IMR-90 (cell line): ENCODE results near the gene NACC2. TPM values are rescaled to one million over a fixed set of nuclear protein-coding genes. Genes with fewer than 3 reads are reported as not detected.

Experiments used
- ATAC-seq: fragments of 200-7000 bp; cut with Tn5 transposase; 2 replicates; pipeline ENCODE4 v1.9.1; 2020; ENCODE audit warnings: low read depth, mild to moderate bottlenecking, moderate library complexity
- BruUV-seq: library from RNA; stranded (reverse); fragments of 400-500 nt; replicated peaks from 2 replicates; lab custom pipeline; 2021; lab: Mats Ljungman, UMichigan
- CTCF ChIA-PET: fragments of 300-600 bp; formaldehyde crosslinking; extraction: SDS; loops from one replicate; lab custom pipeline; 2021; ENCODE audit warnings: antibody characterized with exemption; lab: Yijun Ruan, JAX
- POLR2A ChIA-PET: fragments of 300-600 bp; sonication (Branson Sonifier 250); formaldehyde crosslinking; loops from one replicate; lab custom pipeline; 2022; ENCODE audit warnings: antibody characterized with exemption; ENCODE audit not compliant: unreplicated experiment; lab: Charles Lee
- DNase-seq: peaks from one replicate; pipeline ENCODE4 v3.0.0; 2013
- H2AFZ ChIP-seq: replicated peaks from 2 replicates; pipeline ENCODE3; 2013; ENCODE audit warnings: low read length, mild to moderate bottlenecking; ENCODE audit not compliant: poor library complexity
- H2AK5ac ChIP-seq: 2 replicates; pipeline ENCODE4 v1.6.1; 2013; ENCODE audit warnings: low read depth, low read length, inconsistent platforms
- H2AK9ac ChIP-seq: replicated peaks from 2 replicates; pipeline ENCODE3; 2013; ENCODE audit warnings: mild to moderate bottlenecking, low read depth, low read length, moderate library complexity; ENCODE audit not compliant: poor library complexity
- H2BK120ac ChIP-seq: 2 replicates; pipeline ENCODE4 v1.6.1; 2013; ENCODE audit warnings: low read depth, low read length, inconsistent platforms
- H2BK15ac ChIP-seq: 3 replicates; pipeline ENCODE4 v1.6.1; 2013; ENCODE audit warnings: low read depth, low read length, inconsistent platforms
- H2BK20ac ChIP-seq: 2 replicates; pipeline ENCODE4 v1.6.1; 2013; ENCODE audit warnings: low read depth, mild to moderate bottlenecking, inconsistent platforms, low read length, moderate library complexity
- H2BK5ac ChIP-seq: 2 replicates; pipeline ENCODE4 v1.6.1; 2013; ENCODE audit warnings: mild to moderate bottlenecking, low read depth, low read length, inconsistent platforms; ENCODE audit not compliant: poor library complexity, severe bottlenecking
- H3K14ac ChIP-seq: replicated peaks from 2 replicates; pipeline ENCODE4 v1.6.1; 2013; ENCODE audit warnings: low read depth, low read length, inconsistent platforms
- H3K18ac ChIP-seq: 2 replicates; pipeline ENCODE4 v1.6.1; 2013; ENCODE audit warnings: low read depth, low read length, control low read depth
- H3K23ac ChIP-seq: 2 replicates; pipeline ENCODE4 v1.6.1; 2013; ENCODE audit warnings: low read depth, low read length, inconsistent platforms
- H3K27ac ChIP-seq: 2 replicates; pipeline ENCODE4 v1.5.1; 2013; ENCODE audit warnings: mild to moderate bottlenecking, control low read depth, low read length; ENCODE audit not compliant: insufficient read depth
- H3K27me3 ChIP-seq: 2 replicates; pipeline ENCODE4 v1.6.1; 2013; ENCODE audit warnings: low read length; ENCODE audit not compliant: control insufficient read depth, insufficient read depth
- H3K36me3 ChIP-seq: 2 replicates; pipeline ENCODE4 v1.6.1; 2013; ENCODE audit warnings: low read length, mixed read lengths; ENCODE audit not compliant: control insufficient read depth, insufficient read depth
- H3K4ac ChIP-seq: 2 replicates; pipeline ENCODE4 v1.6.1; 2013; ENCODE audit warnings: low read depth, low read length, inconsistent platforms
- H3K4me1 ChIP-seq: 2 replicates; pipeline ENCODE4 v1.6.1; 2013; ENCODE audit warnings: low read length, mixed read lengths; ENCODE audit not compliant: control insufficient read depth, insufficient read depth
- H3K4me2 ChIP-seq: 2 replicates; pipeline ENCODE4 v1.6.1; 2013; ENCODE audit warnings: low read depth, mild to moderate bottlenecking, control low read depth, low read length, moderate library complexity
- H3K4me3 ChIP-seq: 2 replicates; pipeline ENCODE4 v1.5.1; 2013; ENCODE audit warnings: low read depth, mild to moderate bottlenecking, control low read depth, low read length, moderate library complexity; ENCODE audit not compliant: insufficient read depth
- H3K56ac ChIP-seq: 2 replicates; pipeline ENCODE4 v1.6.1; 2013; ENCODE audit warnings: low read length, inconsistent platforms; ENCODE audit not compliant: insufficient read depth; ENCODE audit errors: extremely low read depth
- H3K79me1 ChIP-seq, 2 experiments: 2 replicates each; pipeline ENCODE4 v1.6.1; 2013; ENCODE audit warnings: low read length in 2 of 2, inconsistent platforms in 1 of 2, low read depth in 1 of 2
- H3K9ac ChIP-seq: 2 replicates; pipeline ENCODE4 v1.6.1; 2013; ENCODE audit warnings: low read depth, low read length, control low read depth
- H3K9me1 ChIP-seq: 2 replicates; pipeline ENCODE4 v1.6.1; 2013; ENCODE audit warnings: low read length, inconsistent platforms; ENCODE audit not compliant: insufficient read depth
- H3K9me3 ChIP-seq: 2 replicates; pipeline ENCODE4 v1.6.1; 2013; ENCODE audit warnings: low read length; ENCODE audit not compliant: control insufficient read depth, insufficient read depth
- H4K20me1 ChIP-seq: 2 replicates; pipeline ENCODE4 v1.6.1; 2013; ENCODE audit warnings: low read length, inconsistent platforms; ENCODE audit not compliant: insufficient read depth
- H4K5ac ChIP-seq: 2 replicates; pipeline ENCODE4 v1.6.1; 2013; ENCODE audit warnings: mild to moderate bottlenecking, low read depth, low read length, control low read depth
- H4K8ac ChIP-seq, 2 experiments: 2 replicates each; pipeline ENCODE4 v1.6.1; 2013; ENCODE audit warnings: low read depth in 2 of 2, low read length in 2 of 2, control low read depth in 1 of 2, inconsistent platforms in 1 of 2
- H4K91ac ChIP-seq: 2 replicates; pipeline ENCODE4 v1.6.1; 2013; ENCODE audit warnings: low read depth, low read length, inconsistent platforms; ENCODE audit not compliant: insufficient read depth
- BHLHE40 ChIP-seq: fragments of 150-350 bp; IDR thresholded peaks from 2 replicates; pipeline ENCODE4 v1.6.1; 2016; ENCODE audit warnings: mild to moderate bottlenecking, low read depth, low read length
- CEBPB ChIP-seq: IDR thresholded peaks from 2 replicates; pipeline ENCODE4 v1.6.1; 2012; ENCODE audit warnings: low read depth, low read length, improper control_type of control experiment
- CHD1 ChIP-seq: IDR thresholded peaks from 2 replicates; pipeline ENCODE4 v1.6.1; 2012; ENCODE audit warnings: low read depth, low read length, improper control_type of control experiment
- FOS ChIP-seq: fragments of 150-350 bp; IDR thresholded peaks from 2 replicates; pipeline ENCODE4 v1.6.1; 2016; ENCODE audit warnings: low read depth, low read length
- MAFK ChIP-seq: IDR thresholded peaks from 2 replicates; pipeline ENCODE4 v1.6.1; 2012; ENCODE audit warnings: low read depth, low read length, improper control_type of control experiment
- MAZ ChIP-seq: IDR thresholded peaks from 2 replicates; pipeline ENCODE4 v1.6.1; 2012; ENCODE audit warnings: low read depth, mild to moderate bottlenecking, low read length, improper control_type of control experiment, moderate library complexity, borderline replicate concordance
- MXI1 ChIP-seq: IDR thresholded peaks from 2 replicates; pipeline ENCODE4 v1.6.1; 2012; ENCODE audit warnings: low read depth, mild to moderate bottlenecking, low read length, moderate library complexity, borderline replicate concordance
- NFE2L2 ChIP-seq: fragments of 150-350 bp; IDR thresholded peaks from 2 replicates; pipeline ENCODE4 v1.6.1; 2016; ENCODE audit warnings: low read depth, mild to moderate bottlenecking, low read length
- POLR2A ChIP-seq: IDR thresholded peaks from 2 replicates; pipeline ENCODE4 v1.6.1; 2012; ENCODE audit warnings: mild to moderate bottlenecking, low read depth, low read length
- RAD21 ChIP-seq: IDR thresholded peaks from 2 replicates; pipeline ENCODE4 v1.6.1; 2012; ENCODE audit warnings: low read length, improper control_type of control experiment
- RCOR1 ChIP-seq: IDR thresholded peaks from 2 replicates; pipeline ENCODE4 v1.6.1; 2012; ENCODE audit warnings: mild to moderate bottlenecking, low read length, improper control_type of control experiment; ENCODE audit not compliant: insufficient replicate concordance
- RFX5 ChIP-seq: IDR thresholded peaks from 2 replicates; pipeline ENCODE4 v1.8.0; 2012; ENCODE audit warnings: low read depth, mild to moderate bottlenecking, low read length, moderate library complexity
- SMC3 ChIP-seq: fragments of 150-350 bp; IDR thresholded peaks from 2 replicates; pipeline ENCODE4 v1.6.1; 2016; ENCODE audit warnings: low read depth, mild to moderate bottlenecking, antibody characterized with exemption, low read length, moderate library complexity
- WGBS, 2 experiments: methylation state at CpG; one replicate each; pipeline versions ENCODE4 v1.1.5 to v1.1.7; 2013; ENCODE audit warnings: missing lambda C conversion rate in 2 of 2; ENCODE audit not compliant: insufficient read length in 1 of 2; ENCODE audit errors: extremely low coverage in 2 of 2; 5-methylcytosine and 5-hydroxymethylcytosine counted together
- dilution Hi-C: fragments of 300-500 bp; cut with HindIII; formaldehyde crosslinking; loops from one replicate; pipeline ENCODE4 v1.14.3; 2018; ENCODE audit warnings: low sequenced_read_pairs; ENCODE audit not compliant: unreplicated experiment
- in situ Hi-C: fragments of 300-500 bp; cut with MboI; formaldehyde crosslinking; loops from 3 replicates; pipeline ENCODE4 v1.14.3; 2019; ENCODE audit warnings: low sequenced_read_pairs, inconsistent platforms, mixed read lengths
- intact Hi-C: fragments of 100-400 bp; cut with micrococcal nuclease; formaldehyde crosslinking; loops from 2 replicates; pipeline ENCODE4 v1.10.0; 2022
- polyA plus RNA-seq, 3 experiments: library from polyadenylated mRNA; depleted of rRNA; stranded (reverse); fragments of >200 nt; gene quantifications; 2 replicates each; pipeline ENCODE4 v1.2.3, GENCODE V29; 2012; ENCODE audit warnings: low replicate concordance in 1 of 3
- total RNA-seq: library from RNA; depleted of rRNA; stranded (reverse); fragments of >200 nt; gene quantifications from 2 replicates; pipeline ENCODE4 v1.2.3, GENCODE V29; 2012
- TF ChIP-seq, protein P1 (sequence below): fragments of 150-350 bp; IDR thresholded peaks from 2 replicates; pipeline ENCODE4 v1.6.1; 2016; ENCODE audit warnings: low read depth, mild to moderate bottlenecking, low read length, moderate library complexity, borderline replicate concordance

Gene NACC2
- total and polyA plus RNA-seq, 2 of the 4 experiments (the other 2 are of a cell fraction), result 7.9 to 19.0 TPM

GRCh38 chr9:136082496-136083361 is 12.4 kb downstream of the NACC2 start:
- Histone ChIP-seq H2AFZ (no peak overlapping the region), H3K9ac (no peak overlapping the region), H3K4me2 (no peak overlapping the region), H4K8ac (no peak overlapping the region), H4K5ac (no peak overlapping the region), H2BK20ac (no peak overlapping the region), H3K9me3 (no peaks in the 10 kb centered on the region), H3K4me1 (peaks cover 7% of the 10 kb centered on the region; the same call in 1 of the 2 replicates), H3K79me1 (peaks cover 16 to 80% of the 10 kb centered on the region in 2 experiments), H4K20me1 (peaks cover 92% of the 10 kb centered on the region), H3K14ac (no peak overlapping the region), H2BK5ac (no peak overlapping the region), H3K18ac (no peak overlapping the region), H2AK9ac (no peak overlapping the region), H2BK15ac (no peak overlapping the region), H3K36me3 (peaks cover 4% of the 10 kb centered on the region; the same call in 1 of the 2 replicates), H2AK5ac (no peak overlapping the region), H3K27ac (no peak overlapping the region), H3K23ac (no peak overlapping the region), H3K4me3 (no peak overlapping the region), H2BK120ac (no peak overlapping the region), H3K9me1 (no peaks in the 10 kb centered on the region), H3K4ac (no peak overlapping the region), H3K27me3 (no peaks in the 10 kb centered on the region), H4K91ac (no peak overlapping the region), H3K56ac (no peak overlapping the region)
- ATAC-seq (no peak), DNase-seq (no peak)
- no TSS peak for BruUV-seq
- WGBS, 2 experiments, result 91% methylated on average over 9 of the region's 34 CpGs; no CpG with 5 or more reads in 1 of the 2 experiments
- dilution Hi-C loops (no loop called here), in situ Hi-C loops (no loop called here), intact Hi-C loops (no loop called here)
- no peak for TF ChIP-seq NFE2L2
- TF ChIP-seq MXI1, result no peak
- TF ChIP-seq CHD1, result no peak
- TF ChIP-seq, protein P1, sequence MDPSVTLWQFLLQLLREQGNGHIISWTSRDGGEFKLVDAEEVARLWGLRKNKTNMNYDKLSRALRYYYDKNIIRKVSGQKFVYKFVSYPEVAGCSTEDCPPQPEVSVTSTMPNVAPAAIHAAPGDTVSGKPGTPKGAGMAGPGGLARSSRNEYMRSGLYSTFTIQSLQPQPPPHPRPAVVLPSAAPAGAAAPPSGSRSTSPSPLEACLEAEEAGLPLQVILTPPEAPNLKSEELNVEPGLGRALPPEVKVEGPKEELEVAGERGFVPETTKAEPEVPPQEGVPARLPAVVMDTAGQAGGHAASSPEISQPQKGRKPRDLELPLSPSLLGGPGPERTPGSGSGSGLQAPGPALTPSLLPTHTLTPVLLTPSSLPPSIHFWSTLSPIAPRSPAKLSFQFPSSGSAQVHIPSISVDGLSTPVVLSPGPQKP, result no peak
- no peak for TF ChIP-seq MAFK
- no peak for TF ChIP-seq RAD21
- no peak for TF ChIP-seq FOS
- no peak for TF ChIP-seq CEBPB
- no peak for TF ChIP-seq POLR2A
- TF ChIP-seq RFX5, result no peak
- TF ChIP-seq RCOR1, result no peak
- TF ChIP-seq SMC3, result no peak
- TF ChIP-seq BHLHE40, result no peak
- TF ChIP-seq MAZ, result no peak
- ChIA-PET POLR2A (no interaction called here), CTCF (interaction anchor here (0.7 kb wide), 1 partner anchor 93 kb away, joined by 3 read pairs; no protein-coding TSS in a partner anchor)
